Measurements from ENCODE around the gene SH3YL1.

The SH3YL1 gene

DNA sequence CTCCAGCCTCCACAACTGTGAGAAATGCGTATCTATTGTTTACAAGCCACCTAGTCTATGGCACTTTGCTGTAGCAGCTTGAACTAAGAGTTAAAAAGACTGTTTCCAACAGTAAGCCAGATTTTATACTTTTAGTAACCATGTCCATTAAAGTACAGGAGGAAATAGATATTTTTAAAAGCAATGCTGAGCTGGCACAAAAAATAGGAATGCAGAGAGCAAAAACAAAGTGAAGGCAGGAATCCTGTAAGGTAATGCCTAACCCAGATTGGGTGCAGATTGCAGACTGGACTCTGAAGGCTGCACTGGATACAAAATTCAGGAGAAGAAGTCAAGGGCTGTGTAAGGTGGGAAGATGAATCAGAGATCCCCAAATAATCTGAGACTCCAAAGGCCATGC lies 55.5 kb downstream of the SH3YL1 start:
- no peaks in the 10 kb centered on the region for H3K79me2 ChIP-seq (ENCODE audit: insufficient read depth, low read length)
- no peak overlapping the region for H3K4me3 ChIP-seq (ENCODE audit: insufficient read depth, low read length, poor library complexity, severe bottlenecking)
- no peaks in the 10 kb centered on the region for H3F3A ChIP-seq (ENCODE audit: insufficient read depth)
- H3K27ac ChIP-seq (ENCODE audit: low read depth, low read length), result no peak overlapping the region
- H2AFZ ChIP-seq (ENCODE audit: low read depth, low read length, severe bottlenecking), result no peak overlapping the region
- no peaks in the 10 kb centered on the region for H3K27me3 ChIP-seq (ENCODE audit: low read length)
- H3K36me3 ChIP-seq (ENCODE audit: low read length), result no peaks in the 10 kb centered on the region
- H3K9ac ChIP-seq (ENCODE audit: low read length), result no peak overlapping the region
- no peaks in the 10 kb centered on the region; the same call in 1 of the 2 replicates for H3K9me3 ChIP-seq (ENCODE audit: insufficient read depth, low read length)
- no peak overlapping the region for H3K4me2 ChIP-seq (ENCODE audit: low read depth, low read length, poor library complexity, severe bottlenecking)
- TF ChIP-seq, protein P1, sequence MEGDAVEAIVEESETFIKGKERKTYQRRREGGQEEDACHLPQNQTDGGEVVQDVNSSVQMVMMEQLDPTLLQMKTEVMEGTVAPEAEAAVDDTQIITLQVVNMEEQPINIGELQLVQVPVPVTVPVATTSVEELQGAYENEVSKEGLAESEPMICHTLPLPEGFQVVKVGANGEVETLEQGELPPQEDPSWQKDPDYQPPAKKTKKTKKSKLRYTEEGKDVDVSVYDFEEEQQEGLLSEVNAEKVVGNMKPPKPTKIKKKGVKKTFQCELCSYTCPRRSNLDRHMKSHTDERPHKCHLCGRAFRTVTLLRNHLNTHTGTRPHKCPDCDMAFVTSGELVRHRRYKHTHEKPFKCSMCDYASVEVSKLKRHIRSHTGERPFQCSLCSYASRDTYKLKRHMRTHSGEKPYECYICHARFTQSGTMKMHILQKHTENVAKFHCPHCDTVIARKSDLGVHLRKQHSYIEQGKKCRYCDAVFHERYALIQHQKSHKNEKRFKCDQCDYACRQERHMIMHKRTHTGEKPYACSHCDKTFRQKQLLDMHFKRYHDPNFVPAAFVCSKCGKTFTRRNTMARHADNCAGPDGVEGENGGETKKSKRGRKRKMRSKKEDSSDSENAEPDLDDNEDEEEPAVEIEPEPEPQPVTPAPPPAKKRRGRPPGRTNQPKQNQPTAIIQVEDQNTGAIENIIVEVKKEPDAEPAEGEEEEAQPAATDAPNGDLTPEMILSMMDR (IDR thresholded peaks at IDR 0.05; ENCODE audit: insufficient read depth, low read length, poor library complexity, severe bottlenecking), result no peak
- no peak for TF ChIP-seq EZH2phosphoT487 (conservative IDR thresholded peaks at IDR 0.05; ENCODE audit: low read length)
- H3K9me2 ChIP-seq (replicated peaks; ENCODE audit: insufficient read depth, low read length), result no peaks in the 10 kb centered on the region
- H4K20me1 ChIP-seq (ENCODE audit: low read depth, low read length), result no peaks in the 10 kb centered on the region

DNA sequence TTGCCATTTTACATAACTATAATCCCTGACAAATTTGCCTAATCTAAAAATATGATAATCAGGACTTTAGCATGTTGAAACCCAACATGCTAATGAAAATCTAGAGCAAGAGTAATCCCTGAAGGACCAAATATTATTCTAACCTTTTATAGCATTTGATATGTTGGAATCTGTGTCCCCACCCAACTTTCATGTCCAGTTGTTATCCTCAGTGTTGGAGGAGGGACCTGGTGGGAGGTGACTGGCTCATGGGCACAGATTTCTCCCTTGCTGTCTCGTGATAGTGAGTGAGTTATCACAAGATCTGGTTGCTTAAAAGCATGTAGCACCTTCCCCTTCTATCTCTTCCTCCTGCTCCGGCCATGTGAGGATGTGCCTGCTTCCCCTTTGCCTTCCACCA lies 59.8 kb downstream of the SH3YL1 start:
- H3K4me3 ChIP-seq (ENCODE audit: insufficient read depth, low read length, poor library complexity, severe bottlenecking), result no peak overlapping the region
- H3K79me2 ChIP-seq (ENCODE audit: insufficient read depth, low read length), result no peaks in the 10 kb centered on the region
- H3K27me3 ChIP-seq (ENCODE audit: low read length), result no peaks in the 10 kb centered on the region
- H3K27ac ChIP-seq (ENCODE audit: low read depth, low read length), result no peak overlapping the region
- no peak overlapping the region for H3K4me2 ChIP-seq (ENCODE audit: low read depth, low read length, poor library complexity, severe bottlenecking)
- H3K36me3 ChIP-seq (ENCODE audit: low read length), result no peaks in the 10 kb centered on the region
- H2AFZ ChIP-seq (ENCODE audit: low read depth, low read length, severe bottlenecking), result no peak overlapping the region
- H3K9me3 ChIP-seq (ENCODE audit: insufficient read depth, low read length), result no peaks in the 10 kb centered on the region
- H3K9ac ChIP-seq (ENCODE audit: low read length), result no peak overlapping the region
- H4K20me1 ChIP-seq (ENCODE audit: low read depth, low read length), result no peaks in the 10 kb centered on the region
- no peaks in the 10 kb centered on the region for H3K9me2 ChIP-seq (replicated peaks; ENCODE audit: insufficient read depth, low read length)
- TF ChIP-seq EZH2phosphoT487 (conservative IDR thresholded peaks at IDR 0.05; ENCODE audit: low read length), result no peak
- TF ChIP-seq, protein P1 (IDR thresholded peaks at IDR 0.05; ENCODE audit: insufficient read depth, low read length, poor library complexity, severe bottlenecking), result no peak
- no peaks in the 10 kb centered on the region for H3F3A ChIP-seq (ENCODE audit: insufficient read depth)

DNA sequence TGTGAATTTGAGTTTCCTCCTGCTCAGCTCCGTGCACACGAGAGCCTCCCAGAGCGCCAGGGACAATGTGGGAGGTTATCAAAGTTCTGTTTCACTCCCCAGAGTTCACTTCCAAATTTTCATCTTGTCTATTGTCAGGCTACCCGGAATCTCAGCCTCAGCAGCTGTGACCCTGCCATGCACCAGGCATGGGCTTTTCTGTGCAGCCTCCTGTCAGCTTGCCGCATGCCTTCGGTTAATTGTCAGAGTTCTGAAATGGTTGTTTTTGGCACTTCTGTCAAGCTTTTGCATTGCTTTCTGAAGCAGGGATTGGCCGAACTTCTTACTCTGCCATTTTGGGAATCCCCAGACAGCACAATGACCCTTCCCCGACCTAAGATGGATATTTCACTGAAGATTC lies 60.4 kb downstream of the SH3YL1 start:
- Histone ChIP-seq H4K20me1 (ENCODE audit: low read depth, low read length) (no peaks in the 10 kb centered on the region), H3K27ac (ENCODE audit: low read depth, low read length) (no peak overlapping the region), H3K79me2 (ENCODE audit: insufficient read depth, low read length) (no peaks in the 10 kb centered on the region), H3K36me3 (ENCODE audit: low read length) (no peaks in the 10 kb centered on the region), H3K4me2 (ENCODE audit: low read depth, low read length, poor library complexity, severe bottlenecking) (no peak overlapping the region), H2AFZ (ENCODE audit: low read depth, low read length, severe bottlenecking) (no peak overlapping the region), H3K9me2 (replicated peaks; ENCODE audit: insufficient read depth, low read length) (no peaks in the 10 kb centered on the region), H3F3A (ENCODE audit: insufficient read depth) (no peaks in the 10 kb centered on the region), H3K9me3 (ENCODE audit: insufficient read depth, low read length) (no peaks in the 10 kb centered on the region), H3K4me3 (ENCODE audit: insufficient read depth, low read length, poor library complexity, severe bottlenecking) (no peak overlapping the region), H3K27me3 (ENCODE audit: low read length) (no peaks in the 10 kb centered on the region), H3K9ac (ENCODE audit: low read length) (no peak overlapping the region)
- no peak for TF ChIP-seq EZH2phosphoT487 (conservative IDR thresholded peaks at IDR 0.05; ENCODE audit: low read length)
- TF ChIP-seq, protein P1 (IDR thresholded peaks at IDR 0.05; ENCODE audit: insufficient read depth, low read length, poor library complexity, severe bottlenecking), result no peak

Data from SU-DHL-6 (cell line).